Stimulated activated CD4-positive, alpha-beta T cell treated with anti-CD3 and anti-CD28 coated beads, Interleukin-4, amount 100 ng/mL, for 4 hours (primary cell): ENCODE measurements around the gene HSPG2.

Experiments used
- DNase-seq, 2 experiments: peaks; one replicate each; pipeline ENCODE4 v3.0.0-alpha.2; 2020

HSPG2 gene

GRCh38 chr1:21896652-21897532 is 40.2 kb downstream of the HSPG2 start:
- no peak for DNase-seq

GRCh38 chr1:21896026-21896425 is 41.1 kb downstream of the HSPG2 start:
- no peak for DNase-seq

DNA sequence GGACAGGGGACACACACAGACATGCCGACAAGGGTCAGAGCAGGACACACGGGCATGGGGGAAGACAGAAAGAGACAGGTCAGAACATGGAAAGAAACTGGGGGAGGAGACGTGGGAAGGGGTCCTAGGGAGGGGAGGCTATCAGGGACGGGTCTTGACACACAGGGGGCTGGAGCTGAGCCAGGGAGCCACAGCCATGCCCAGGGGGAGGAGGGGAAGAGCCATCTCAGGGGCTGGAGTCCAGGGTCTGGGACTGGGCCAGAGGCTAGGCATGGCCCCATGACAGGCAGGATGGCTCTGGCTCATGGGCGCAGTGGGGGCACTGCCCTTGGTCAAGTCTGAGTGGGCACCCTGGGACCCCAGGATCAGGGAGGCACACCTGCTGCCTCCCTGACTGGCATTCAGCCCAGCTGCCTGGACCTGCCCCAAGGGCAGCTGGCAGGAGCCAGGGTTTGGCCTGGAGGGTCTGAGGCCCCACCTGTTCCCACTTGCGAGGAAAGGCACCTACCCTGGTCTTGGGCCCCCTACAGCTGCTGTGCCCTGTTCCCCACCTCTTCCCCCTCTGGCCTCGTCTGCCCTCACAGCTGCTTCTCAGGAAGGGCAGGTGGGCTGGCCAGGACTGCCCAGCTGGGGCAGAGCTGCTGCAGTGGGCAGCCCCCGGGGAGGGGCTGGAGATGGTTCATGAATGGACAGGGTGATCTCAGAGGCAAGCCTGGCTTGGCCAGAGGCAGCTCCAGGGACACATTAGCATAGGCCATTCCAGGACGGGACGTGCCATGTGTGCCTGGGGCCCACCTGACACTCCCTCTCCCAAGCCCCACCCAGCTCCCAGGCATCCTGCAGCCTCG is 42.9 kb downstream of the HSPG2 start:
- DNase-seq: no peak

DNA sequence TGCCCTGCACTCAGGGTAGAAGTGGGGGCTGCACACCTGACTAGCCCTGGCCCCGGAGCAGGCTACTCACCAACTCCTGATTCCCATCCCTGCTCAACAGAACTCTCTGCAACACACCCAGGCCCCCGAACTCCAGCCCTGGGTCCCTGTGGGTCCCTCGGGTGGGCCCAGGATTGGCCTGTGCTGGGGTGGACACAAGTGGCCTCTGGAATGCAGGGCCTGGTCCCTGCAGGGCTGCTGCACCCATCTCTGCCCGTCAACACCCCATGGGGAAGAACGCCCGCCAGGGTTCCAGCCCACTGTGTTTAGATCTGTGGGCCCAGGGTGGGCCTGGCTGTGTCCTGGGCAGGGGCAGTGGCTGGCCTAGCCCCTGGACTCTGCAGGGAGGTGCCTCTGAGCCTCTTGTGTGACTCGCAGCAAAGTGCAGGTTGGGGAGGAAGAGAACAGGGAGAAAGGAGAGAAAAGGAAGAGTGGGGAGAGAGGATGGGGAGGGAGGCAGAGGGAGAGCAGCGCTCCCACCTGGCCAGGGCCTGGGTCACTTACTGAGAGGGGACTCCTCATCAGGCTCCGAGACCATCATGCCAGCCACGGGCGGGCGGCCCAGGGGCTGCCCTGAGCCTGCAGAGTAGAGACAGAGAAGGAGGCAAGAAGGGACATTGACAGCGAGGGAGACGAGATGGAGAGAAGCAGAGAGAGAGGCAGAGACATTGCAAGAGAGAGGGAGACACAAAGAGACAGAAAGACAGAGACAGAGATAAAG is 43.9 kb downstream of the HSPG2 start:
- no peak for DNase-seq

DNA sequence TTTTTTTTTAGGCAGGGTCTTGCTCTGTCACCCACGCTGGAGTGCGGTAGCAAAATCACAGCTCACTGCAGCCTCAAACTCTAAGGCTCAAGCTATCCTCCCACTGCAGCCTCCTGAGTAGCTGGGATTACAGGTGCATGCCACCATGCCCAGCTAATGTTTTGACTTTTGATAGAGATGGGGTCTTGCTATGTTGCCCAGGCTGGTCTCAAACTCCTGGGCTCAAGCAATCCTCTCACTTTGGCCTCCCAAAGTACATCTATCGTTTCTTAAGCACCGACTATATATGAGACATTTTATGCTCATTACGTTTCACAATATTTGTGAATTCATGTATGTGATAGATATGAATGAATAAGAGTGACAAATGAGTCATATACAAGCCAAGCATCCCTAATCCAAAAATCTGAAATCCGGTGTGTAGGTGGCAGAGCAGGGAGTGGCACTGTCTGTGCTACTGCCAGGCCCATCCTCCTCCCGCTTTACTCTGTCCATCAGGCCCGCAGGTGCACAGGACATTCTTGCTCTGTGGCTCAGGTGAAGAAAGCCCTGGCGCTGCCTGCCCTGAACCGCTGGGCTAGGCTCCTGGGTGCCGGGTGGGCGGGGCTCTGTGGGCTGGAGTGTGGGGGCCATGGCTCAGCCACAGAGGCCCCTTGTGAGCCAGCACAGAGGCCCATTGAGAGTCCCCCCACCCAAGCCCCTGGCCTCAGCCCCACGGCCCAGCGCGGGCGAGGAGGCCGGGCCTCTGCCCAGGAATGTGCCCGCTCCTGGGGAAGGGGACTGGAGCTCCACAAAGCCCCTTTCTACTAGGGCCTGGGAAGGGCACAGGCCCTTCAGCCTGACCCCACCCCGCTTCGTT is 45.3 kb downstream of the HSPG2 start:
- DNase-seq: no peak

DNA sequence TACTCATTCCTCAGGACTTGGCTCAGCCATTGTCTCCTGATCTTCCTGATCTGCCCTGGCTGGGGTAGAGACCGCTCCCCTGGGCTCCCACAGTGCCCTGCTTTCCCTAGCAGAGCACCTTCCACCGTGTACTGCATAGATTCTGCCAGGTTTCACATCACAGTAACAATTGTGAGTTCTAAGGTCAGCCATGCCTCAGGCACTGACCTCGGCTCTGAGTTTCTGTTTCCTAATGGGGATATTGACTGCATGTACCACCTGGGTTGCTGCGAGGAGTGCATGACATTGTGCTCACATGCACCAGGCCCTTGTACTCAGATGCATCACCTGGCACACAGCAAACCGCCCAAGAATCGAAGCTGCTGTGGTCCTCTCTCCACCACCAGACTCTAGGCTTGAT is 46.0 kb downstream of the HSPG2 start:
- no peak for DNase-seq

GRCh38 chr1:21888500-21888899 is 48.6 kb downstream of the HSPG2 start:
- DNase-seq: no peak

- DNase-seq: no peak
Measured at GRCh38 chr1:21887796-21888195, 49.3 kb downstream of the HSPG2 start.

GRCh38 chr1:21887216-21887736 is 49.8 kb downstream of the HSPG2 start:
- DNase-seq: no peak

DNA sequence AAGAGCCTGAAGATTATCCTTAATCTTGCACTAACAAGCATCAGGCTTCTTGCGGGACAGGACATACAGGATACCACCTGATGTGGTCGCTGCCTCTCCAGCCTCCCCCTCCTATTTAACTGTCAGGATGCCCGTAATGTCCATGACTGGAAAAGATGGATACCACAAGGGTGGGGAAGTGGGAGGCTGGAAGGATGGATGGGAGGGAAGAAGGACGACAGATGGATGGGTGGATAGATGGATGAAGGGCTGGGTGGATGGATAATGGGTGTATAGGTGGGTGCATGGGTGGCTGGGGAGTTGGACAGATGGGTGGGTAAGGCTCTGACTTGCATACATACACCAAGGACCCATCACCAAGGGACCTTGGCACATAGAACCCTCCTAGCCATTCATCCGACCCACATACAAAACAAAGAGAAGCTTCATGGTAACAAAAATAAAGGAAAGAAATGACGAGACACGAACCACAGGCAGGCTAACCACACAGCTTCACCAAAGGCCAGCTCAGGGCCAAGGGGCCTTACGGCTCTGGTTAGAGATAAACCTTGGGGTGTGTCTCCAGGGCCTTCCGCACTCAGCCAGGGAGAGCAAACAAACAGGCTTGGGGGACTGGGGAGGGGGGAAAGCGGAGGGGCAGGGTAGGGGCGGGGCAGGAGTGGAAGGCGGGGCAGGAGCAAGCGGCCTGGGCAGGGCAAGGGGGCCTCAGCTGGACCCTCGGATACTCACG is 50.5 kb downstream of the HSPG2 start:
- no peak for DNase-seq

DNA sequence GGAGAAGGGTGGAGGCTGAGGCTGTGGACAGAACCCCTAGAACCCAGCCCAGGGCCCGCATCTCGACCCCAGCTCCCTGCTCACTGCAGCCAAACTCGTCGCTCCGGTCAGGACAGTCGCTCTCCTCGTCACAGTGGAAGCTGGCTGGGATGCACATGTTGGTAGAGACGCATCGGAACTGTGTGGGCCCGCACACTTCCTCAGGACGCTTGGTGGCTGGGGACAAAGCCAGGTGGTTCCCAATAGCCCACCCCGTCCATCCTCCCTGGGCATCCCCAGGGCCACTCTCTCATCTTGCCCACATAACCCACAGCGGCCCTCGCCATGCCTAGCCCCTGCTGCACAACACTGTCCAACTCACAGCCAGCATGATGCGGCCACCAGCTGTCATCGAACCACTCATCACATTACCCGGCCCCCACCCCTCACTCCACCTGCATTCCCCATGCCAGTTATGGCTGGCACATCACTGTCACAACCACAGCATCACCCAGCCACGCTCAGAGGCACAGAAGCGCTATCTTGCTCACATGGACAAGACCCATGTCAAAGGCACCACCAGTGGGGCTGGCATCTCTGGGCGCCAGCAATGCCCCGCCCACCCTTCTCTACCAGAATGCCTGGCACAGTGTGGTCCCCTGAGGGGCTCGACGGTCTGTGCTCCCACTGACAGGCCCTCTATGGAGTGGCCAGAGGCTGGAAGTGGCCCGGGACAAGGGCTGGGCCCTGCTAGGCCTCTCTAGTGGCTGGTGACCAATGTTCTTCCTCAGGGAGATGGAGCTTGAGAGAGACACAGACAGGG is 51.7 kb downstream of the HSPG2 start:
- DNase-seq: no peak

DNA sequence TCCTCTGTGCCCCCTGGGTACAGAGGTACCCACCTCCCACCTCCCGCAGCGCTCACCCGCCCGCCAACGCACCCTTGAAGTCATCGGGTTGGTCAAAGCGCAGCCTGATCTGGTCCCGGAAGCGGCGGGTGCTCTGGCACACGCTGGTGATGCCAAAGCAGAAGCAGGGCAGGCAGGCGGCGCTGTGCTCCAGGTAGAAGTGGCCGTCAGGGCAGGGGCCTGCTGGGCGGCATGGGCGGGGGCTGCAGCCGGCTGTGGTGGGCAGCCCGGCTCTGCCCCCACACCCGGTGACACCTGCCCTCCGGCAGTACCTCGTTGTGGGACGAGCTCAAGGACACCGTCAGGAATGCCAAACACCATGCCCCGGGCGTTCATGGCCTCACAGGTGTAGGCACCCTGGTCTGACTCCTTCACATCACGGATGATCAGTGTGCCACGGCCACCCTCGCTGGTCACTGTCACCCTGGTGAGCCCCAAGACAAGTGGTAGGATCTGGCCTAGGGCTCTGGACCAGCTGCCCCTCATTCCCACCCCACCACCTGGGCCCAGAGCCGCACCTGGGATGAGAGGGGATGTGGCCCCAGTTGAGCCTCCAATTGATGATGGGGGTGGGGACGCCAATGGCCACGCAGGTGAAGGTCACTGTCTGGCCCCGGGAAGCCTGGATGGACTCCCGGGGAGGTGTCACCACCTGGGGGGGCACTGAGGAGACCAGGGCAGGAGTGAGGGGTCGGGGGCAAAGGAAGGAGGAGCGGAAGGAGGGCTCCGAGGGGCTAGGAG is 52.5 kb downstream of the HSPG2 start:
- no peak for DNase-seq

GRCh38 chr1:21882721-21883415 is 54.2 kb downstream of the HSPG2 start:
- DNase-seq: no peak

DNA sequence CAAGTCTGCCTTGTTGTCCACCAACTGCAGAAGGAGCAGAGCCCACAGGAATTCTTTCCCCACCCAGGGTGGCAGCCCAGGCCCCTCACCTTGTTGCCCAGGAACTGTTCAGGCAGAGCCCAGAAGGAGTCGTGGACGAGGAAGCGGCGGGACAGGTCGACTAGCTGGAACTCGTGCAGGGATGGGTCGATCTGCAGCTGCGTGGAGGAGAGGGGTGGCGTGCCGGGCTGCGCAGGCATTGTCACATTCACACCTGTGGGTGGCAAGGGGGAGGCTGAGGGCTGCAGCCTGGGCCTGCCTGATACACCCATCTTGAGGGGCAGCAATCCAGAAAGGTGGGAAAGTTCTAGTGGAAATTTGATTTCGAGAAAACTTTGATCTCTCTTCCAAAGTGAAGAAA is 55.9 kb downstream of the HSPG2 start:
- DNase-seq: no peak

DNA sequence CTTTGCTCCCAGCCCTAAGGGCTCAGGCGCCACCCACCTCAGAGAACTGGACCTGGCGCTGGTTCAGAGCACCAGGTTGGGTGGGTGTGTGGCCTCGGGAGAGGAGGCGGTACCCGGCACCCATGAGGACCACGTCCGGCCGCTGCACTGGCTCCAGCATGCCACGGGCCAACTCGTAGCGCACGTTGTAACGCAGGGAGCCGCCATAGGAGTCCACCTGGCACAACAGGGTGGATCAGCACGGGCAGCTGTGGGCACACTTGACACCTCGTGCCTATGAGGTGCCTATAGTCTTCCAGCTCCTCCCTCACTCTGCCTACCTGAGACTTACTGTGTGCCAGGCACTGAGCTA is 56.5 kb downstream of the HSPG2 start:
- DNase-seq: no peak

DNA sequence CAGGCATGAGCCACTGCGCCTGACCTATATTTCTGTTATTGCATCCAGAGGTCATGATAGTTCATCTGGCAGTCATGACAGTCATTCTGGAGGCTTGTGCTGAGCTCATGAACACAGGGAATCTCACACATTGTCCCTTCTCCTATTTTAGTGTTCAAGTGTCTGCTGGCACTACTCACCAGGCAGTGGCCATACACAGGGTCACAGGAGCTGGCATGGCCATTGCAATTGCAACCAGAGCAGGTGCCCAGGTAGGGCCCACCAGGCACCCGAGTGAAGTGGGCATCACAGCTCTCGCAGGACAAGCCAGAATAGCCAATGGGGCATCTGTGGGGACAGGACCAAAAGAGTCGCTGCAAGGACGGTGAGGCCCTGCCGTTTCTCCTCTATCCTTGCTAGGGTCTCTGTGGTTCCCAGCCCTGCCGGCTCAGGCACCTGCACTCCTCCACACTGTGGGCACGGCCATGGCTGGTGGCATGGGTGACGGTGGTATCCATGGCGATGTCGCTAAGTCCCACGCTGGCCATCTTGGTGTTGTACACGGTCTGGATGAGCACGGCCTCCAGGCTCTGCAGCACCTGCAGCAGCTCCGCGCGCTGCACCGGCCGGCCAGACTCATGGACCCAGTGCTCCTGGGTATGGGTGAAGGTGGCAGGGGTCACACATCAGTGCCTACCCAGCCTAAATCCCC is 57.0 kb downstream of the HSPG2 start:
- DNase-seq: no peak

DNA sequence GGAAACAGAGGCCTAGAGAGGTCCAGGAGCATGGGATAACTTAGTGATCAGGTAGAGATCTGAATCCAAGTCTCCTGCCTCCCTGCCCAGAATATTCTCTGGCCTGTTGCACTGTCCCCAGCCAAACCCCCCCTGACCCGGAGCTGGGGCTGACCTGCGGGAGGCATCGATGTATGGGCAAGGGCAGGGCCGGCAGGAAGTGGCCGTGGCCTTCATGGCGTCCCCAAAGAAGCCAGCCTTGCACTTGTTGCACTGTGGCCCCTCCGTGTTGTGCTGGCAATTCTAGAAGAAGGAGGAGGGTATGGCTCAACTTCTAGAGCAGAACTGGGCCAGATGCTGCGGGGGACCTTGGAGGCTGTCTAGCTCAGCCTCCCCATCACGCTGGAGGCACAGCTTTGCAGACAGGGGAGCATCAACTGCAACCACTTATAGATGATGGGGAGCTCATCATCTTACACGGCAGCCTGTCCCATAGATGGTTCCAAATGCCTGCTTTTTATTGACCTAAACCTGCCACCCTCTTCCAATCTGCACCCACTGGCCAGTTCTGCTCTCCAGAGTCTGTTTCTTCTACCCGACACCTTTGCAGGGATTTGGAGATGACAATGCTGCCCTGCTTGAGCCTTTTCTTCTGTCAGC is 58.2 kb downstream of the HSPG2 start:
- no peak for DNase-seq
